Femur (tissue), 1 donor: ENCODE results near the gene CTXN3.
"Not testable (repeated sequence)": the region's sequence is repeated elsewhere in the genome, so short reads cannot be mapped to it uniquely, and the experiment has no call there.

Source experiments
- DNase-seq: peaks from one replicate; pipeline ENCODE4 v3.0.0-alpha.2; 2017

CTXN3 gene

DNA sequence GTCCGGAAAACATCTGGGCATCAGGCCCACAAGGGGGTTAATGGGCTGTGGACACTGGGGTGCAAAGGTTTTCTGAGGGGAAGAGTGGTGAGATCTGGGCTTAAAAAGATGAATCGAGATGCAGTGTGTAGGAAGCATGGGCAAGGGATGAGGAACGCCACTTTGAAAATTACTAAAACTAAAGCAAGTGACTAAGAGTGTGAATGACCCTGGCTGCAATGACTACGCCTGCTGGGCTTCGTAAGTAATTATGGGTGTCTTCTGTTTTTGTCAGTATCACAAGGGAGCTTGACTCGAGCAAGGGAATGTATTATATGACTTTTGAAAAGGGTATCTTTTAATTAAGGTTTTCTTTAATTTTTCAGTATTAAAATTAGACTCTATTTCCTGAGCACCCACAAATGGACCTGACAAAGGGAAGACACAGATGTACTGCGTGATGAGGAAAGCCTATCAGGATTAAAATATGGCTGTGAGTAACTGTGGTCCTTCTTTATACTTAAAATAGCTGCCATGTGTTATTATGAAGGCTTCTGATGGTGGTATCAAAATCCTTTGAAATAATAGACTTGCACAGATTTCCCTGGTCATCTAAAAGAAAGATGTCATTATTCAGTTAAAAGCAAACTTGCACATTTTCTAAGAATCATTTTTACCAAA is 4.2 kb downstream of the CTXN3 start:
- DNase-seq = no peak

DNA sequence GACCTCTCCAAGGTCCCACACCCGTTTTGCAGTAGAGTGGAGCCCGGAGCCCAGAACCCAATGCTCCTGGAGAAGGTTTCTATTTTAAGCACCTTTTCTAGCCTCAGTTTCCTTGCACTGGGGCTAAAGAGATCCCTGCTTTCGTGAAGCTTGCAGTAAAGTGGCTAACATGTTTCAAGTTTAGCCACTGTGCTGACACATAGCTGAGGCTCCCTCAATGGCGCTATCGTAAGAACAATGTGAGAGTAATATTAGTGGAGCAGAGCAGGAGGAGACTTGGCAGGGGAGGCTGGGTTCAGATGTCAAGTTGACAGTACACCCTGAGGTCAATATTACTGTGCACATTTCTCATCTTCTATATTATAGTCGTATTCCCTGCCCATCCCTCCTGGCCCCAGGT is 7.9 kb downstream of the CTXN3 start:
- no peak for DNase-seq

DNA sequence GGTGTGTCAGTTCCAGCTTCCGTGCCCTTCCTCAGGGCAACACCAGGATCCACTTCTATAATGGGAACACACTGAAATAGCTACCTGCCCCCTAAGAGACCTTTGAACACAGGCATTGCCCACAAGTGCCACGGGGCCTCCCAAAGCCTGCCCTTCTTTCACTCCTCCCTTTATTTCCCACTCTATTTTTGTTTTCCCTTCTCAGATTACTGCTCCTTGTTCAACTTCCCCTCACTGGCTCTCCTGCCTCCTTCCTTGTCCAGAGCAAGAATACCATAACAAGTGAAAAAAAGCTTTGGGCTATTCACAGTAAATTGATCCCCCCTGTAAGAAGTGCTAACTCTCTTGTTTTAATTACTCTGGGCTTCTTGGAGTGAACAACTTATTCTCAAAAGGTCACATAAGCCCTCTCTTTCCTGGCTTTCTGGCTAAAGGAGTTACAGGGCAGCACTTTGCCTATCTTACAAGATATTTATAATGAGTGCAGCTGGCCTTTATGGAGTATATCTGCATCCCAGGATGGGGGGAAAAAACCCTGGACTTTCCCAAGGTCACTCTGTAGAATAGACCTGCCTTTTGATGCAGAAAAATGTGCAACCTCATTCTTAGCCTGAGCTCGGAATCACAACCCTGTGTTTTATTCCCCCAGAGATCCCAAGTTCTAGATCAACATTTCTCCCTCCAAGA is 11.3 kb downstream of the CTXN3 start:
- DNase-seq = peak; percentile 29

DNA sequence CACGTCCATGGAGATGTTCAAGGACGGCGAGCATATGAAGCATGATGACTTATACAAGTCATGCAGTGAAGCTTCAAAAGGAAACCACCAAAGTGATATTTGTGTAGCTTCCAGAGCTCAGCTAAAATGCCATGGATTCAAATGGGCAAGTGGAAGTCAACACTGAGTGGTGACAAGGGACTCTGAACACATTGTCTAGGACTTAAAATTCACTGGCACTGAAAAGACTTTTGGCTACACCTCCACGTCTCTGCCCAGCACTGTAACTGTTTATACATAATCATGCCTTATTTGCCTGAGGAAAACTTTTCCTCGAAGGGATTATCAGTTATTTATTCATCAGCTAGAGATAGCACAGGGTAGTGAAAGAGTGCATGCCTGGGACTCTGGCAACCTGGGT is 15.2 kb downstream of the CTXN3 start:
- DNase-seq = no peak

DNA sequence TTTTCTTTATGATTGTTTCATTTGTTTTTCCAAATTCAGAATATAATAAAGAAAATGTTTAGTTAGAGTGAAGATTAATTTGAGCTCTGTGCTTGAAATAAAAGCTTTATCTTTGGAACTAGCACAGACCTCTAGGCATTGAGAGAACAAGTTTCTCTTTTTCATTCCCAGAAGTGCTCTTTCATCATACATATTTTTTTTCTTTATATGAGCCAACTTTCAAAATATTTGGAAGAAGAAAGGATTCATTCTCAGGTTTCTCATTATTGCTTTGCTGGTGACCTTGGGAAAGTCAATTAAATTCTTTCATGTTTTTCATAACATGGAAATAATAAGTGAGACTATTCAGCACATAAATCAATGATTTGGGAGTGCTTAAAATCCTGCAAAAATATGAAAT is 16.8 kb downstream of the CTXN3 start:
- DNase-seq = no peak

DNA sequence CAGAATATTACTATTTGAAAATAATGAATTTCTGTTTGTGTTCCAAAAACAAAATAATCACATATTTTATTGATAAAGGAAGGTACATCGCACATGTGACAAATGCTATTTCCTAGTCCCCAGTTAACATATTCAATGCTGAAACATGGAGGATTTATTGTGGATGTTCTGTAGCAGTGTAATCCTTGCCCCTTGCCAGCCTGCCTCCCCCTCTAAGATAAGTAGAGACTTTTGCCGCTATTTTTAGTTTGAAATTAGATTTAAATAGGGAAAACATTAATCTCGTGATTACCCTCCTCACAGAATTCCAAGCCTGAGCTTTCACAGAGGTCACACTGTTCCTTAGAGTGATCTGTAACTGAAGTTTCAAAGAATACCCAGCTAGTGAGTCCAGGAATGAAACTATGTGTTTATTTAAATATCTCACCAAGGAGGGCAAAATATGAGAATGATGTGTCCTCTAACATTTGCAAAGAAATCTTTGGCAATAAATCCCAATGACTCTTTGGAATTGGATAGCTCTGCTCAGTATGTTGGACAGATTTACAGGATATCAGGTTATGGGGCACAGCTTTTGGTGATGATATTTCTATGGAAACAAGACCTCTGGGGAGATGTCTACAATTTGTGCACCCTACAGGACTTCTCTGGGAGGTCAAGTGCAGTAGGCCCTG is 17.3 kb downstream of the CTXN3 start:
- no peak for DNase-seq

DNA sequence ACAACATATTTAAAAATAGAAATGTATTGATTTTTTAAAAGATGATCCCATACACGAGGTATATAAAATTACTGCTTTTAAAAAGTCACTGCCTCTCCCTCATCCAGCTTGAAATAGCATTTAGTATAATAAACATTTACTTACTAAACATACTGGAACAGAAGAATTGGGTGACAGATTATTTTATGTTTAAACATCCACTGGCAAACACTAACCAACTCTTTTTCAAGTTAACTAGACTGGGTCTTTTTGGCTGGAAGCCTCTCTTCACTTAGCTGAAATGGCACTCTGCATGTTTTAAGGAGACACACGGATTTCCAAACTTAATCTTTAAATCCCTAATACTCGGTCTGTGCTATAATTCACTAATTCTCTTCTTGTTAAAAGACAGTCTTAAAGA is 19.0 kb downstream of the CTXN3 start:
- no peak for DNase-seq

DNA sequence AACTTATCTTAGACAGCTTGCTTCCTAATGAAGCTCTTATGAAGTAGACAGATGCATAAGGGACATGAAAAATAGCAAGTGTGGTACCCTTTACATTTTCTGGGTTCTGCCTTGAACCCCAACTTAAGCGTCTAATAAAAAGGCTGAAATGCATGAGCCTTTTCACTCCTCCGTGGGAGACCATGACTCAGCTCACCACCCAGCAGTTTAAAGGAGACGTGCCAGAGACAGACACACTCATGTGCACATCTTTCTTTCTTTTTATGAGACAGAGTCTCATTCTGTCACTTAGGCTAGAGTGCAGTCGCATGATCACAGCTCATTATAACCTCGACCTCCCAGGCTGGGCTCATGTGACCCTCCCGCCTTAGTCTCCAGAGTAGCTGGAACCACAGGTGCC is 22.3 kb downstream of the CTXN3 start:
- DNase-seq = no peak

DNA sequence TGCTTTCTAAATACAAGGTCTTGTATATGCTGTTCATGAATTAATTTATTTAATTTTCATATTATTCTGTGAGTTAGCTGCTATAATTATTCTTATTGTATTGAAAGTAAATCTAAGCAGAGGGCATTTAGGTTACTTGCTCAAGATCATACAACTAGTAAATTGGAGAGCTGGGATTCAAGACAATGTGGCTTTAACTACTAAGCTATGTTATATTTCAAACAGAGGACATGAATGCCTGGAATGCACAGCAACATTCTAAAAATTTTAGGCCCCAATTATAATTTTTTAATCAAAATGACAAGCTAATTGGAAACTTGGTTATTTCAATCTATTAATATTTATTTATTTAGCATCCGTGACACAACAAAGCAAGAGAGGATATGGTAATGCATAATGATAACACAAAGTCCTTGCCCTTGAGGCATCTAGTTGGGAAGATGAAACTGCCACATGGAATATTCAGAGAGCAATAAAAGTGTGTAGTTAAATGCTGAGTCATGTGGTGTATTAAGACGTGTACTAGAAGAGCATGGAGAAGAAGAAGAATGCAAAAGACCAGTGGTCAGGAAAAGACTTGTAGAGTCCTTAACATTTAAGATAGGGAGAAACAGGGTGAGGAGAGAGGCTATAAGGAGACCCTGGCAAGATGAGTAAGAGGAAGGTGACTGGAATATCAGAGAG is 24.4 kb downstream of the CTXN3 start:
- DNase-seq = no peak

DNA sequence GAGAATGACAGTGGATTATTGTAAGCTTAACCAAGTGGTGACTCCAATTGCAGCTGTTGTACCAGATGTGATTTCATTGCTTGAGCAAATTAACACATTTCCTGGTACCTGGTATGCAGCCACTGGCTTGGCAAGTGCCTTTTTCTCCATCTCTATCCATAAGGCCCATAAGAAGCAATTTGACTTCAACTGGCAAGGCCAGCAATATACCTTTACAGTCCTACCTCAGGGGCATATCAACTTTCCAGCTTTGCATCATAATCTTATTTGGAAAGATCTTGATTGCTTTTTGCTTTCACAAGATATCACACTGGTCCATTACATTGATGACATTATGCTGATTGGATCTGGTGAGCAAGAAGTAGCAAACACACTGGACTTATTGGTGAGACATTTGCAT is 28.1 kb downstream of the CTXN3 start:
- DNase-seq = not testable (repeated sequence)

DNA sequence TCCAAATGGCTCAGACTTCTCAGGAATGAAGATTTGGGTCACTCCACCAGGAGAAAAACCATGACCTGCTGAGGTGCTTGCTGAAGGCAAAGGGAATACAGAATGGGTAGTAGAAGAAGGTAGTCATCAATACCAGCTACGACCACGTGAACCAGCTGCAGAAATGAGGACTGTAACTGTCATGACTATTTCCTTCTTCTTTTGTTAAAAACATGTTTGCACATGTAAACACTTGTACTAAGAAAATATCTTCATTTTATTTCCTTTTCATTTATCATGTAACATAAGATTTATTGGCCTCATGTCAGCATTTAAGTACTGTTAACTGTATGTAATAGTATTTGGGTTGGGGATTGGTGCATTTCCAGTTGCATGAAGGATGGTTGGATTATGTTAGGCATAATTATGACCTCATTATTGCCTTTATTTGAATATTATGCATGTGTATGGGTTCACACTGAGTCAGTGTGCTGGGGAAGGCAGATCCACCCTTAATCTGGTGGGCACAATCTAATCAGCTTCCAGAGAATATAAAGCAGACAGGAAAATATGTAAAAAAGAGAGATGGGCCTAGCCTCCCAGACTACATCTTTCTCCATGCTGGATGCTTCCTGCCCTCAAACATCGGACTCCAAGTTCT is 30.9 kb downstream of the CTXN3 start:
- DNase-seq = not testable (repeated sequence)

DNA sequence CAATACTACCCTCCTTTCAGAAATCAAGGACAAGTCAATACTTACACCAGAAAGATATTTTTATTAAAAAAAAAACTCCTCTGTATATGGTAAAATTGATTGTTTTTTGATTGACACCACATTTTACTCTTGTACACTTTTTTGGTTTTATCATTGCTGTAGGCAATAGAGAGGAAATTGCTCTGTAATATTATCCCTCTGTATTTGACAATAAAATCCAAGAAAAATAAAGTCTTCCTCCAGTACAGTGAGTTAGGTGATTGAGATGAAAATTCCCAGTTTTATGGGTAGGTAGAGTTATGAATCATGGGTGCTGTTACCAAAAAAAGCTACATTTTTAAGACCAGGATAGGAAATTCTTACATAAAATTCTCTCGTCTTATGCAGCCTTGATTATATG is 31.7 kb downstream of the CTXN3 start:
- DNase-seq = no peak

DNA sequence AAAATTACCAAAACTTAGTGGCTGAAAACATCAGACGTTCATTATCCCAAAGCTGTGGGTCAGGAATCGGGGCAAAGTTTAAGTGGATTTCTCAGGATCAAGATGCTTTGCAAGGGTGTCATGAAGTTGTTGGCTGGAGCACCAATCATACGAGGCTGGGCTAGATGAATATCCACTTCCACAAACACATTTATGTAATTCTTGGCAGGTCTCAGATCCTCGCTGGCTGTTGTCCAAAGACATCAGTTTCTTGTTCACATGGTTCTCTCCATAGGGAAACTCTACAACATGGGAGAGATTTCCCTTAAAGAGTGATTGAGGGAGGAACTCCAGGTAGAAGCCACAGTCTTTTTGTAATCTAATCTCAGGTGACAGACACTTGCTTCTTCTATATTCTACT is 34.1 kb downstream of the CTXN3 start:
- DNase-seq = peak; percentile 32

DNA sequence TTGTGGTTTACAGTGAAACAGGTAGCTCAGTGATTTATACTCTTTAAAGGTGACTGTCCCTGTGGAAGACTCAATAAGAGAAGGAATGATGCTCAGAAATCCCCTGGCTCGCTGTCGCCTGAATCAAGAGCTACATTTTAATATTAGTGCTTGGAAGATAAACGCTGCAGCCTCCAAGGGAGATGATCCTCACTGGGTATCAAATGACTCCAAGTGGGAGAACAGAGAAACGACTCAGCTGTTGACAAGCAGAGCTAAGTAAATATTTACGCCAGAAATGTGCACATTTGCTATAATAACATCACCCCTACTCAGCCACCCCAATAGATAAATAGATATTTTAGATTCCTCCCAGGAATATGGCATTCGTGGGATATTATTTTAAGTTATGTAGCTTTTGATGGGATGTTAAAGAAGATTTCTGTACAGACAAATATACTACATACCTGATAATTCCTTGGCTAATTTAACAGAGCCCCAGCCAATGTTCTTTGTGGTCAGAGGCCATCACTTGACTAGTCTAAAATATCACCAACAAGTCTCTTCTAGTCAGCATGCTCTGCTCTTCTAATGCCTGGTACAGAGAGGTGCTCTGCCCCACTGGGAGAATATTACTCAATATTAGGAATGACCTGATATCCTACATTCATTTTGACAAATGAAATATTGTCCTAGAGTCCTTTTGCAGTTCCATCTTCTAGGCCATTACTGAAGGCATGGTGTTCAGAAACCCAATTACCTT is 36.0 kb downstream of the CTXN3 start:
- no peak for DNase-seq

DNA sequence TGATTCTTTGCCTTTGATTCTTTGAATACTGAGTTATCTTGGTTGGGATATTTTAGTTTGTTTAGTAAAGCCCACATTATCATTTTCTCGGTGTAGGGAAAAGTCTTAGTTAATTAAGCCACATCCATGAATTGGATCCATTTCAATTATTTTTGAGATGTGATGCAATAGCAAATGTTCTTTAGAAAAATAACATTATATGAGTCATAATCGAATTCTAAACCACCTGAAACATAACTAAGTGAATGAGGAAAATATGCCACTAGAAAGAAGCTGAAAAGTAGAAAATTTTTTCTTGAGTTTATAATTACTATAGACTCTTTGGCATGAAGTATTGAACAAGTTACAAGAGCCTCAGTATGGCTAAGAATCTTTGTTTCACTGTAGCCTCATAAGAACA is 36.8 kb downstream of the CTXN3 start:
- DNase-seq = no peak

DNA sequence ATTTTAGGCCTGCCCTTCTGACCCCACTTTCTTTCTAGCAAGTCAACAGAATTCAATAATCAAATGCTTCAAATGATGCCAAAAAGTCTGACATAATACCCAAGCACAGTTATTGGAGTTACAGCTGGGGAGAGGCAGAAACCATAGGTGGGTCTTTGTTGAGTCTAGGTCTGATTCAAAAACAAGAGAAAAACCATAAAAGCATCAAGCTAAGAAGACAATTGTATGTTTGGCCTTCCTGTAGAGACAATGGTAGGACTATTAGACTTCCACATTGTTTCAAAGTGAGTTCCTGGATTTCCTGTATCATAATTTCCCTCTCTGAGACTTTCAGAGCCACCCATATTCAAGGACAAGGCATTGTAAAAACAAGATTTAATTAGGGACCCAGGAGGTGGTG is 37.5 kb downstream of the CTXN3 start:
- no peak for DNase-seq

DNA sequence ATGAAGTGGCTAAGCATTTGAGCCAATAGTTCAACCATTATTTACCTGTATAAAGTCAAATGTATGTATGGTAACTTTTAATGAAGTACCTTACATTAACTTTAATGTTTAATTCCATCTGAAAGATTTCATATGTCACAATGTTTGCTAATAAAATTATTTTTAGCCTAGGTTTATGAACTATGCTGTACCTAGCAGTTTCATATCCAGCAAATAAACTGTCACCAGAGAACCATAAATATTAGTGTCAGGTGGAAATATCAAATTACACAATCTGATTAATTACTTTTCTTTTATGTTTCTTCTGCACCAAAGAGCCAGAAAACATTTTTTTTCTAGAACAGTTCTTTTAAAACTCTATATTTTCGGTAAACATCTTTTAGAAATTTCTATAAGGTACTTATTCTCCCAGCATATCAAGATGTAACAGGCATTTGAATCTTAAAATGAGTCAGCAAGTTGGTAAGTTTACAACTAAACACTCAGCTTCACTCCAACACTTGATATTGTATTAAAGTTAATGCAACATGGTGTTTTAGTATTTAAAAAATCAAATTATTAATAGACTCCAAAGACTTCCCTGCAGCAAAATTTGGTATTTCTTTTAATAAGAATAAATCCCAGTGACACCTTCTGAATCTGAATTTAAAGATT is 45.8 kb downstream of the CTXN3 start:
- no peak for DNase-seq

DNA sequence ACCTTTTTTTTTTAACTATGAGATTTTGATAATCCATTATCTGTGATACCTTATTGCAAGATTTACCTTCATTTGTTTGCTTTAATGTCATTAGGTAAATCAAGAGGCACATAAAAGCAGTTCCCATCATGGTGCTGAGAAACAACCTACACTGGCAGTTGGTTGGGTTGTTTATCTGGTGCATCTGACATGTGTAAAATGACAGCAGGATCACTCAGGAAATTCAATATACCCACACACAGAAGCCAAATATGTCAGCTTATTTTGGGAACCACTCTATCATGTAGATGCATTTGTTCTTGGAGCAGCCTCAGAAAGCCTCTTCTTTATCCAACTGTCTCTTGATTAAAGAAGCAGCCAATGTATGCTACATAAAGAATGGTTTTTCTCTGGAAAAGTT is 46.5 kb downstream of the CTXN3 start:
- no peak for DNase-seq

DNA sequence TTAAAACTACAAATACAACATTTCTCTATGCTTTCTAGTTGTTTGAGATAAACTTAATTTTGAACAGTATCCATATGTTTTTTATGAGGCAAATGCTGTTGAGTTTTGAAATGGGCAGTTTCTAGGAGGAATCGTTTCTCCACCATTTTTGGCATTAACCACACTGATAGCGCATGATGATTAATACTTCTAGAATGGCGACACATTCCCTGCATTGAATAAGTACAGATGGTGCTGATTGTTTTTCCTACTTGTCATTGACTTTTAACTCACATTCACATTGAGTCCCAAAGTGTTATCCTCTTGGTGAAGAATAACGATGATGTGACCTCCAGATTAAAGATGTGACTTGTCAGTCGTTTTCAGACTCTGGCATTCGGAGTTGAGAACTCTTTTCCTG is 47.8 kb downstream of the CTXN3 start:
- DNase-seq = no peak

DNA sequence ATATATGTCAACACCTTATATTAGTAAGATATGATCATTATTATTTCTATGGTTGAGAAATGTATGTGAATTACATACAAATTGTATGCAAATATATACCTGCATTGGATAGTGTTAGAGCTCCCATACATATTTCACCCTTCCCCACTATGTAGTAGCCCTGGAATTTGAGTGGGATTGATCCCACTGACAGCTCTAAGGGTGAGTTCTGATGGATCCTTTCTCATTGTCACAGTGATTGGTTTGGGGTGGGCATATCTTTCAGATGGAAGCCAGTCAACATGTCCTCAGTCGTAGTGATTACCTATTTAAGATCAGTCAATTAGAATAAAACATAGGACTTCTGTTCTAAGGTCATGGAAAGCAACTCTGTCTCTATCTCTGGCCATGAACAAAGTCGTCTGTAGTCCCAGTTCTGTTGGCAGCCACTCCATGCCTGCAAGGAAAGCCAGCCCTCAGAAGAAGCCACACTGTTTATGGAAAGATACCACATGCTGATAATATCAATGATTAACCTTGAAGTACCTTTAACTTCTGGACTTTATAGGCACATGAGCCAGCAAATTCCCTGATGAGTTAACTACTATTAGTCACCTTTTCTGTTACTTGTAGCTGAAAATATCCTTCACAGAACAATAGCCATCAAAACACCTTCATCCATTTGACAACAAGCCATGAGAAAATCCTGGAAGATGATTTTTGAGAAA is 49.2 kb downstream of the CTXN3 start:
- no peak for DNase-seq

DNA sequence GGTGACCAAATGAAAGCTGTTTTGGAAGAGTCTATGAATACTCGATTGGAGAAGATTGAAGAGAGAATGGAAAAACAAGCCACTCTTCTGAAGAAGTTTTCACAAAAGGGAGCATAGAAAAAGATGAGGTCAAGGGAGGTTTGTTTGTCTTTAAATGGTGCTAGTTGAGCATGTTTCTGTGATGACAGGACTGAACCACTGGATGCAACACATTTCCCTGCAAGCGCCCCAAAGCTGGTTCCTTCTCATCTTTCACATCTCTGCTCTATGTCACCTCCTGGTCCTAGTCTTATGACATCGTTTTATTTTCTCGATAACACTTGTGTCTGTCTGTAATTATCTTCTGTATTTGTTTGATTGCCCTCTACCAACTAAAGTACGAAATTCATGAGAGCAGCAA is 50.5 kb downstream of the CTXN3 start:
- DNase-seq = no peak
